ENCODE data around the gene ADARB2. TPM values are rescaled to one million over a fixed set of nuclear protein-coding genes. Genes with fewer than 3 reads are reported as not detected.

ADARB2 gene
- polyA plus RNA-seq, 3 donors, result not detected

DNA sequence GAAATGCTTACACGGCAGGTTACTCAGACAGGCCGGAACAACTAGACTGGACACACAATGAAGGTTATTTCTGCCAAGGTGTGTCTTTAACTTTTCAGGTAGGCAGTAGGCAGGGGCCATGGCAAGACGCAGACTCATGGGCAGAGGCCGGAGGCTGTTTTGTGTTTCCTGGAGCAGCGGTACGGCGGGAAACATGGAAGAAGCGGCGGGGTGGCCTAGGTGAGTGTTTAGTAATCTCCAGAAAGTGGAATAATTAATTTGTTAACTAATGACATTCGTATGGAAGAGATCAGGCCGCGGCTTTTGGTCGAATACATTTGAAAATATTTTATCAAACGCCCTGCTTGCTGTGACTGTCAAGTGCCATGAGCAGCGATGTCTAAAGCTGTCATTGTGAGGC is 403.3 kb downstream of the ADARB2 start:
- Histone ChIP-seq H3K9ac (ENCODE audit: insufficient read depth, low read length, poor library complexity, severe bottlenecking) (no peak overlapping the region), H3K4me3 (replicated peaks in 1 of 3; ENCODE audit: low read depth in 2 of 3, low read length in 3 of 3) (no peak overlapping the region), H3K27ac (ENCODE audit: low read depth in 1 of 2, low read length in 2 of 2) (no peak overlapping the region), H3K4me2 (replicated peaks; ENCODE audit: extremely low read depth, low read length, poor library complexity, severe bottlenecking) (no peak overlapping the region), H3K79me2 (ENCODE audit: insufficient read depth, low read length) (no peaks in the 10 kb centered on the region), H3K36me3 (replicated peaks in 1 of 2; ENCODE audit: control insufficient read depth in 1 of 2, insufficient read depth in 2 of 2, low read length in 2 of 2) (no peaks in the 10 kb centered on the region), H3K4me1 (ENCODE audit: control insufficient read depth in 1 of 2, insufficient read depth in 2 of 2, low read length in 2 of 2) (no peaks in the 10 kb centered on the region), H3K9me3 (replicated peaks in 1 of 2; ENCODE audit: control insufficient read depth in 1 of 2, insufficient read depth in 1 of 2, low read length in 2 of 2) (peaks cover 0 to 3% of the 10 kb centered on the region in 2 donors), H2AFZ (ENCODE audit: insufficient read depth, low read depth, low read length, poor library complexity, severe bottlenecking) (no peak overlapping the region), H3K27me3 (ENCODE audit: control insufficient read depth in 2 of 2, insufficient read depth in 2 of 2, low read length in 2 of 2) (no peaks in the 10 kb centered on the region), H4K20me1 (ENCODE audit: insufficient read depth, low read length) (no peaks in the 10 kb centered on the region)
- Mint-ChIP-seq H3K4me1 (no peaks in the 10 kb centered on the region), H3K27me3 (ENCODE audit: low read depth in 3 of 3) (peaks cover 3 to 7% (median 6%) of the 10 kb centered on the region in 3 donors), H3K4me3 (no peak overlapping the region), H3K36me3 (no peaks in the 10 kb centered on the region), H3K9me3 (peaks cover 0 to 6% (median 2%) of the 10 kb centered on the region in 7 donors), H3K27ac (no peak overlapping the region)
- intact Hi-C loops (cut with micrococcal nuclease), result no loop called here
- WGBS (ENCODE audit: insufficient coverage), result 97% methylated on average over 12 of the region's 15 CpGs
- DNase-seq, result no peak
- TF ChIP-seq, protein P1, sequence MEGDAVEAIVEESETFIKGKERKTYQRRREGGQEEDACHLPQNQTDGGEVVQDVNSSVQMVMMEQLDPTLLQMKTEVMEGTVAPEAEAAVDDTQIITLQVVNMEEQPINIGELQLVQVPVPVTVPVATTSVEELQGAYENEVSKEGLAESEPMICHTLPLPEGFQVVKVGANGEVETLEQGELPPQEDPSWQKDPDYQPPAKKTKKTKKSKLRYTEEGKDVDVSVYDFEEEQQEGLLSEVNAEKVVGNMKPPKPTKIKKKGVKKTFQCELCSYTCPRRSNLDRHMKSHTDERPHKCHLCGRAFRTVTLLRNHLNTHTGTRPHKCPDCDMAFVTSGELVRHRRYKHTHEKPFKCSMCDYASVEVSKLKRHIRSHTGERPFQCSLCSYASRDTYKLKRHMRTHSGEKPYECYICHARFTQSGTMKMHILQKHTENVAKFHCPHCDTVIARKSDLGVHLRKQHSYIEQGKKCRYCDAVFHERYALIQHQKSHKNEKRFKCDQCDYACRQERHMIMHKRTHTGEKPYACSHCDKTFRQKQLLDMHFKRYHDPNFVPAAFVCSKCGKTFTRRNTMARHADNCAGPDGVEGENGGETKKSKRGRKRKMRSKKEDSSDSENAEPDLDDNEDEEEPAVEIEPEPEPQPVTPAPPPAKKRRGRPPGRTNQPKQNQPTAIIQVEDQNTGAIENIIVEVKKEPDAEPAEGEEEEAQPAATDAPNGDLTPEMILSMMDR (IDR thresholded peaks at IDR 0.05), result no peak

DNA sequence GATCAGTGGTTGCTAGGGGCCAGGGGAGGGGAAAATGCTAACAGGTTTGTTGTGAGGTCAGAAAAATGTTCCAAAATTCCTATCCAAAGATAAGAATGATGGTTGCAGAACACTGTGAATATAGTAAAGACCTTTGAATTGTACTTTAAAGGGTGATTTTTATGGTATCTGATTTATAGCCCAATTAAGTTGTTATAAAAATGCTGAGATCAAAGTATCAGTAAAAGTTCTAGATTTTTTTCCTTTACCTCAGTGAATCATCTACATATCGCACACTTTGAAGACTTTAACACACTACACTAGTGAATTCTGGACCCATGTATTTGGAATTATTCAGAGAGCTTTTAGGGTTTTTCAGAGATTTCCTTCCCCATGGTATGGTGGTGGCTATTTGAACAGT is 405.8 kb downstream of the ADARB2 start:
- Histone ChIP-seq H3K36me3 (replicated peaks in 1 of 2; ENCODE audit: control insufficient read depth in 1 of 2, insufficient read depth in 2 of 2, low read length in 2 of 2) (no peaks in the 10 kb centered on the region), H4K20me1 (ENCODE audit: insufficient read depth, low read length) (no peaks in the 10 kb centered on the region), H2AFZ (ENCODE audit: insufficient read depth, low read depth, low read length, poor library complexity, severe bottlenecking) (no peak overlapping the region), H3K9me3 (replicated peaks in 1 of 2; ENCODE audit: control insufficient read depth in 1 of 2, insufficient read depth in 1 of 2, low read length in 2 of 2) (peaks cover 0 to 8% of the 10 kb centered on the region in 2 donors), H3K9ac (ENCODE audit: insufficient read depth, low read length, poor library complexity, severe bottlenecking) (no peak overlapping the region), H3K4me1 (ENCODE audit: control insufficient read depth in 1 of 2, insufficient read depth in 2 of 2, low read length in 2 of 2) (no peaks in the 10 kb centered on the region), H3K79me2 (ENCODE audit: insufficient read depth, low read length) (no peaks in the 10 kb centered on the region), H3K4me3 (replicated peaks in 1 of 3; ENCODE audit: low read depth in 2 of 3, low read length in 3 of 3) (no peak overlapping the region), H3K27me3 (ENCODE audit: control insufficient read depth in 2 of 2, insufficient read depth in 2 of 2, low read length in 2 of 2) (no peaks in the 10 kb centered on the region), H3K27ac (ENCODE audit: low read depth in 1 of 2, low read length in 2 of 2) (no peak overlapping the region), H3K4me2 (replicated peaks; ENCODE audit: extremely low read depth, low read length, poor library complexity, severe bottlenecking) (no peak overlapping the region)
- TF ChIP-seq, protein P1 (IDR thresholded peaks at IDR 0.05), result no peak
- H3K27ac Mint-ChIP-seq, result no peak overlapping the region
- no peaks in the 10 kb centered on the region for H3K4me1 Mint-ChIP-seq
- WGBS (ENCODE audit: insufficient coverage), result no CpG with 5 or more reads among the region's 1 CpG
- peaks cover 5 to 13% (median 7%) of the 10 kb centered on the region in 7 donors for H3K9me3 Mint-ChIP-seq
- peaks cover 3 to 7% (median 6%) of the 10 kb centered on the region in 3 donors for H3K27me3 Mint-ChIP-seq (ENCODE audit: low read depth in 3 of 3)
- DNase-seq, result no peak
- intact Hi-C loops (cut with micrococcal nuclease), result no loop called here
- H3K4me3 Mint-ChIP-seq, result no peak overlapping the region
- H3K36me3 Mint-ChIP-seq, result no peaks in the 10 kb centered on the region
